NCI-H1436 (cell line): ENCODE measurements around the gene MCC.

Experiments used
- DNase-seq: peaks from one replicate; lab custom pipeline; 2025; lab: John Stamatoyannopoulos, UW

Gene MCC

GRCh38 chr5:113199122-113199905 is 288.9 kb downstream of the MCC start:
- DNase-seq = no peak

GRCh38 chr5:113197456-113198200 is 290.6 kb downstream of the MCC start:
- DNase-seq = no peak

- no peak for DNase-seq
Measured at GRCh38 chr5:113195771-113196170, 292.5 kb downstream of the MCC start.

- no peak for DNase-seq
Measured at GRCh38 chr5:113195251-113195650, 293.0 kb downstream of the MCC start.

- DNase-seq = no peak
Measured at GRCh38 chr5:113194591-113194990, 293.7 kb downstream of the MCC start.

GRCh38 chr5:113194125-113194524 is 294.1 kb downstream of the MCC start:
- no peak for DNase-seq

GRCh38 chr5:113193311-113193978 is 294.8 kb downstream of the MCC start:
- DNase-seq = no peak

- DNase-seq = no peak
Measured at GRCh38 chr5:113192541-113192940, 295.7 kb downstream of the MCC start.

GRCh38 chr5:113190347-113190746 is 297.9 kb downstream of the MCC start:
- no peak for DNase-seq

- no peak for DNase-seq
Measured at GRCh38 chr5:113189291-113189690, 299.0 kb downstream of the MCC start.

GRCh38 chr5:113188436-113188835 is 299.8 kb downstream of the MCC start:
- no peak for DNase-seq

GRCh38 chr5:113187906-113188305 is 300.3 kb downstream of the MCC start:
- no peak for DNase-seq

- no peak for DNase-seq
Measured at GRCh38 chr5:113186061-113186460, 302.2 kb downstream of the MCC start.

- no peak for DNase-seq
Measured at GRCh38 chr5:113183694-113184093, 304.6 kb downstream of the MCC start.

- DNase-seq = no peak
Measured at GRCh38 chr5:113182658-113183344, 305.5 kb downstream of the MCC start.

- DNase-seq = no peak
Measured at GRCh38 chr5:113181853-113182490, 306.3 kb downstream of the MCC start.

- DNase-seq = no peak
Measured at GRCh38 chr5:113181409-113181808, 306.8 kb downstream of the MCC start.

- no peak for DNase-seq
Measured at GRCh38 chr5:113179156-113179555, 309.1 kb downstream of the MCC start.

GRCh38 chr5:113178073-113178779 is 310.0 kb downstream of the MCC start:
- no peak for DNase-seq

- DNase-seq = no peak
Measured at GRCh38 chr5:113177225-113177624, 311.0 kb downstream of the MCC start.

GRCh38 chr5:113176734-113177133 is 311.5 kb downstream of the MCC start:
- DNase-seq = no peak
